ENCODE results near the gene AKAP9.

Gene AKAP9

GRCh38 chr7:91913612-91914011 lies 27.1 kb upstream of the AKAP9 start:
- Histone ChIP-seq H3K27me3 (ENCODE audit: insufficient read depth, poor library complexity, severe bottlenecking) (no peaks in the 10 kb centered on the region), H3K4me3 (replicated peaks; ENCODE audit: insufficient read depth, low read length) (no peak overlapping the region), H3K27ac (replicated peaks) (no peak overlapping the region)
- DNase-seq (ENCODE audit: low read depth in 1 of 2, low spot score in 1 of 2), result no peak
- TF ChIP-seq GABPA (IDR thresholded peaks at IDR 0.05; ENCODE audit: low read depth), result no peak
- TF ChIP-seq, protein P1, sequence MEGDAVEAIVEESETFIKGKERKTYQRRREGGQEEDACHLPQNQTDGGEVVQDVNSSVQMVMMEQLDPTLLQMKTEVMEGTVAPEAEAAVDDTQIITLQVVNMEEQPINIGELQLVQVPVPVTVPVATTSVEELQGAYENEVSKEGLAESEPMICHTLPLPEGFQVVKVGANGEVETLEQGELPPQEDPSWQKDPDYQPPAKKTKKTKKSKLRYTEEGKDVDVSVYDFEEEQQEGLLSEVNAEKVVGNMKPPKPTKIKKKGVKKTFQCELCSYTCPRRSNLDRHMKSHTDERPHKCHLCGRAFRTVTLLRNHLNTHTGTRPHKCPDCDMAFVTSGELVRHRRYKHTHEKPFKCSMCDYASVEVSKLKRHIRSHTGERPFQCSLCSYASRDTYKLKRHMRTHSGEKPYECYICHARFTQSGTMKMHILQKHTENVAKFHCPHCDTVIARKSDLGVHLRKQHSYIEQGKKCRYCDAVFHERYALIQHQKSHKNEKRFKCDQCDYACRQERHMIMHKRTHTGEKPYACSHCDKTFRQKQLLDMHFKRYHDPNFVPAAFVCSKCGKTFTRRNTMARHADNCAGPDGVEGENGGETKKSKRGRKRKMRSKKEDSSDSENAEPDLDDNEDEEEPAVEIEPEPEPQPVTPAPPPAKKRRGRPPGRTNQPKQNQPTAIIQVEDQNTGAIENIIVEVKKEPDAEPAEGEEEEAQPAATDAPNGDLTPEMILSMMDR (IDR thresholded peaks at IDR 0.05; ENCODE audit: insufficient read depth, low read length), result no peak
- TF ChIP-seq POLR2AphosphoS5 (IDR thresholded peaks at IDR 0.05; ENCODE audit: low read depth), result no peak
- no peak for TF ChIP-seq SPI1 (IDR thresholded peaks at IDR 0.05; ENCODE audit: borderline replicate concordance, low read depth)
- TF ChIP-seq REST (IDR thresholded peaks at IDR 0.05; ENCODE audit: insufficient replicate concordance, low read depth), result no peak

DNA sequence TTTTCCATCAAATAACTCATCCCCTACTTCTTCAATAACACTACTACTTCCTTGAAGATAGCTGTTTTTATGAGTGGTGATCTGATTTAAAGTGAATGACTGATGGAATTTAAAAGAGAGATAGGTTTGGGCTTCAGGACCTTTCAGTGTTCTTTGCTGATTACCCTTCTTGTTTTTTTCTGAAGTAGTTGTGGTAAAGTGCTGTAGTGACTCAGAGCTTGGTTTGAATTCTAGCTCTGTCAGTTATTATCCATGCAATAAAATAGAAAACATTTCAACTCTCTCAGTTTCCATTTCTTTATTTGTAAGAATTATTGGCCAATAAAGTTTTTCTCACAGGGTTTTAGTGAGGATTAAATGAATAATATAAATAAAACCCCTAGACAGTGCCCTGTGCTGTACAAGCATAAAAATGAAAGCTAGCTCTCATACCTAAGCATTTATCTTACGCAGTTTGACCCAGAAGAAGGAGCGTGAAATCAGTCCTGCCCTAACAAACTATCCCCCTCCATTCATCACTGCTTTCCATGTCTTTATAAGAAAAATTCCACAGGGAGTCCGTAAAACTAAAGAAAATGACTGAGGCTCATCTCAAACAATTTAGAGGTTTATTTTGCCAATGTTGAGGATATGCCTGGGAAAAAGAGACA lies 25.1 kb upstream of the AKAP9 start:
- no peak overlapping the region for H3K27ac ChIP-seq (replicated peaks)
- H3K4me3 ChIP-seq (replicated peaks; ENCODE audit: insufficient read depth, low read length), result no peak overlapping the region
- no peak for DNase-seq (ENCODE audit: low read depth in 1 of 2, low spot score in 1 of 2)
- H3K27me3 ChIP-seq (ENCODE audit: insufficient read depth, poor library complexity, severe bottlenecking), result no peaks in the 10 kb centered on the region
- TF ChIP-seq, protein P1 (IDR thresholded peaks at IDR 0.05; ENCODE audit: insufficient read depth, low read length), result no peak
- TF ChIP-seq GABPA (IDR thresholded peaks at IDR 0.05; ENCODE audit: low read depth), result no peak
- no peak for TF ChIP-seq POLR2AphosphoS5 (IDR thresholded peaks at IDR 0.05; ENCODE audit: low read depth)
- no peak for TF ChIP-seq SPI1 (IDR thresholded peaks at IDR 0.05; ENCODE audit: borderline replicate concordance, low read depth)
- TF ChIP-seq REST (IDR thresholded peaks at IDR 0.05; ENCODE audit: insufficient replicate concordance, low read depth), result no peak

DNA sequence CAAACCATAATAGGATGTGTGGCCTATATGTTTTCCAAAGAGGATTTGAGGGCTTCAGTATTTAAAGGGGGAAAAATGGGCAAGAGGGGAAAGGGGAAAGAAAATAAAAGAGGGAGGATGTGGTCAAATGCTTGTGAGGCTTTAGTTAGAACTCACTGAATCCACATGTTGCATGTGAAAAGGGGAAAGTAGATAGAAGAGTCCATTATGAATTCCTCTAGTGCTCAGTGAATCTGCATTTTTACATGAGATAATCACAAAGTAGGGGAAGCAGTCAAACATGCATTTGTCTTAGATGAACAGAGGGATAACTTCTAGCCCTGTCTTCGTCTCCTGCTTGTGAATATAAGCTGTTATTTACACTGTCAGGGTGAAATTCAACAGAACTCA lies 24.6 kb upstream of the AKAP9 start:
- no peaks in the 10 kb centered on the region for H3K27me3 ChIP-seq (ENCODE audit: insufficient read depth, poor library complexity, severe bottlenecking)
- DNase-seq (ENCODE audit: low read depth in 1 of 2, low spot score in 1 of 2), result no peak
- no peak overlapping the region for H3K27ac ChIP-seq (replicated peaks)
- no peak for TF ChIP-seq SPI1 (IDR thresholded peaks at IDR 0.05; ENCODE audit: borderline replicate concordance, low read depth)
- no peak for TF ChIP-seq POLR2AphosphoS5 (IDR thresholded peaks at IDR 0.05; ENCODE audit: low read depth)
- TF ChIP-seq, protein P1 (IDR thresholded peaks at IDR 0.05; ENCODE audit: insufficient read depth, low read length), result no peak
- no peak for TF ChIP-seq GABPA (IDR thresholded peaks at IDR 0.05; ENCODE audit: low read depth)
- no peak for TF ChIP-seq REST (IDR thresholded peaks at IDR 0.05; ENCODE audit: insufficient replicate concordance, low read depth)
- no peak overlapping the region for H3K4me3 ChIP-seq (replicated peaks; ENCODE audit: insufficient read depth, low read length)

All from HL-60 (cell line).